DND-41 (cell line): Measurements from ENCODE around the gene SIGMAR1.

Source experiments
- ATAC-seq: fragments of 200-7000 bp; cut with Tn5 transposase; 3 replicates; pipeline ENCODE4 v1.9.1; 2021; ENCODE audit warnings: low read depth; ENCODE audit not compliant: insufficient read depth
- DNase-seq: peaks from one replicate; pipeline ENCODE4 v3.0.0-alpha.2; 2020
- H2AFZ ChIP-seq: 2 replicates; pipeline ENCODE4 v1.6.0; 2012; ENCODE audit warnings: low read depth, low read length
- H3K27ac ChIP-seq: 2 replicates; pipeline ENCODE4 v1.5.1; 2012; ENCODE audit warnings: low read length, inconsistent platforms
- H3K27me3 ChIP-seq: fragments of 200-600 bp; sonication (generic); 2 replicates; pipeline ENCODE4 v1.6.0; 2012; ENCODE audit warnings: low read length, mild to moderate bottlenecking, inconsistent platforms; ENCODE audit not compliant: insufficient read depth, poor library complexity
- H3K36me3 ChIP-seq: 2 replicates; pipeline ENCODE4 v1.5.1; 2012; ENCODE audit warnings: low read length, inconsistent platforms; ENCODE audit not compliant: insufficient read depth
- H3K4me1 ChIP-seq: 2 replicates; pipeline ENCODE4 v1.5.1; 2012; ENCODE audit warnings: mild to moderate bottlenecking, low read length; ENCODE audit not compliant: insufficient read depth
- H3K4me2 ChIP-seq: 2 replicates; pipeline ENCODE4 v1.6.0; 2012; ENCODE audit warnings: mild to moderate bottlenecking, moderate library complexity, low read length, inconsistent platforms; ENCODE audit not compliant: insufficient read depth
- H3K4me3 ChIP-seq, 2 experiments: fragments of 200-600 bp in 1 of 2; shearing (Covaris generic) in 1 of 2; 2 replicates each; pipeline ENCODE4 v1.5.1; 2012 to 2016; ENCODE audit warnings: inconsistent platforms in 2 of 2, low read length in 2 of 2, mild to moderate bottlenecking in 2 of 2, low read depth in 1 of 2, moderate library complexity in 1 of 2
- H3K79me2 ChIP-seq: 2 replicates; pipeline ENCODE4 v1.6.0; 2012; ENCODE audit warnings: low read length, inconsistent platforms; ENCODE audit not compliant: insufficient read depth
- H3K9ac ChIP-seq: 2 replicates; pipeline ENCODE4 v1.6.0; 2012; ENCODE audit warnings: low read depth, mild to moderate bottlenecking, inconsistent platforms, low read length, moderate library complexity
- H3K9me3 ChIP-seq: 2 replicates; pipeline ENCODE4 v1.5.1; 2012; ENCODE audit warnings: low read length, moderate library complexity, mild to moderate bottlenecking, inconsistent platforms; ENCODE audit not compliant: insufficient read depth, severe bottlenecking
- H4K20me1 ChIP-seq: 2 replicates; pipeline ENCODE4 v1.6.0; 2012; ENCODE audit warnings: low read length; ENCODE audit not compliant: insufficient read depth
- EZH2 ChIP-seq: IDR thresholded peaks from 3 replicates; pipeline ENCODE4 v1.6.1; 2012; ENCODE audit warnings: borderline replicate concordance, low read depth, mild to moderate bottlenecking, moderate library complexity, low read length, inconsistent platforms; ENCODE audit not compliant: severe bottlenecking
- TF ChIP-seq, protein P1 (sequence below): IDR thresholded peaks from 2 replicates; pipeline ENCODE4 v1.5.1; 2012; ENCODE audit warnings: borderline replicate concordance, low read length, moderate library complexity, mild to moderate bottlenecking; ENCODE audit not compliant: poor library complexity, severe bottlenecking; ENCODE audit errors: extremely low read depth

SIGMAR1 gene

DNA sequence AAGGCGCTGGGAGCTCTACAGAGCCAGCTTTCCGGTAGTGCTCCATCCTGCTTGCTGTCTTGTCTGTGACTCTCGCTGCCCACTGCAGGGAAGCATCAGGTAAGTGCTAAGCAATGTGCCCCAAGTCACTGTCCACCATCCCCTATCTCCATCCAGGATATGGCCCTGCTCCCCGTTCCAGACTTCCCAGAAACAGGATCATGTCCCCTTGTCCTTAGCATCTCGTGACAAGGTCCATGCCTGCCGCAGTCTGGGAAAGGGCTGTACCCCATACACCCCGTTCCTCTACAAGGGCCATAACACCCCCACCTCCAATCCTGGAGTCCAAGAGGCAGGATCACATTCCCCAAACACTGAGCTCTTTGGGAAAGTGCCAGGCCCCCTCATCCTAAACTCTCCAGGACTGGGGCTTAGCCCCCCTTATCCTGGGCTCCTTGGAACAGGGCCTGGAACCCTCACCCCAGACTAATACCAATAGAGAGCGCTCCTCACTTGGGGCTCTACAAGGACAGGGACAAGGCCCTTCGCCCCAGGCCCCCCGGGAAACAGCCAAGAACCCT, 26.3 kb downstream of the SIGMAR1 start:
- Histone ChIP-seq H3K36me3 (peaks cover 16% of the 10 kb centered on the region), H3K4me3 (peak overlapping the region; percentile 58 to 96; a peak in 3 of 4 replicates), H3K4me1 (peaks cover 27% of the 10 kb centered on the region), H3K27me3 (no peaks in the 10 kb centered on the region), H3K79me2 (peaks cover 11% of the 10 kb centered on the region), H4K20me1 (no peaks in the 10 kb centered on the region), H2AFZ (peak overlapping the region; percentile 84), H3K27ac (peak overlapping the region; percentile 77), H3K4me2 (peak overlapping the region; percentile 96), H3K9ac (peak overlapping the region; percentile 79), H3K9me3 (no peaks in the 10 kb centered on the region)
- ATAC-seq (peak; percentile 35), DNase-seq (no peak)
- TF ChIP-seq, protein P1, sequence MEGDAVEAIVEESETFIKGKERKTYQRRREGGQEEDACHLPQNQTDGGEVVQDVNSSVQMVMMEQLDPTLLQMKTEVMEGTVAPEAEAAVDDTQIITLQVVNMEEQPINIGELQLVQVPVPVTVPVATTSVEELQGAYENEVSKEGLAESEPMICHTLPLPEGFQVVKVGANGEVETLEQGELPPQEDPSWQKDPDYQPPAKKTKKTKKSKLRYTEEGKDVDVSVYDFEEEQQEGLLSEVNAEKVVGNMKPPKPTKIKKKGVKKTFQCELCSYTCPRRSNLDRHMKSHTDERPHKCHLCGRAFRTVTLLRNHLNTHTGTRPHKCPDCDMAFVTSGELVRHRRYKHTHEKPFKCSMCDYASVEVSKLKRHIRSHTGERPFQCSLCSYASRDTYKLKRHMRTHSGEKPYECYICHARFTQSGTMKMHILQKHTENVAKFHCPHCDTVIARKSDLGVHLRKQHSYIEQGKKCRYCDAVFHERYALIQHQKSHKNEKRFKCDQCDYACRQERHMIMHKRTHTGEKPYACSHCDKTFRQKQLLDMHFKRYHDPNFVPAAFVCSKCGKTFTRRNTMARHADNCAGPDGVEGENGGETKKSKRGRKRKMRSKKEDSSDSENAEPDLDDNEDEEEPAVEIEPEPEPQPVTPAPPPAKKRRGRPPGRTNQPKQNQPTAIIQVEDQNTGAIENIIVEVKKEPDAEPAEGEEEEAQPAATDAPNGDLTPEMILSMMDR: no peak
- TF ChIP-seq EZH2: no peak

DNA sequence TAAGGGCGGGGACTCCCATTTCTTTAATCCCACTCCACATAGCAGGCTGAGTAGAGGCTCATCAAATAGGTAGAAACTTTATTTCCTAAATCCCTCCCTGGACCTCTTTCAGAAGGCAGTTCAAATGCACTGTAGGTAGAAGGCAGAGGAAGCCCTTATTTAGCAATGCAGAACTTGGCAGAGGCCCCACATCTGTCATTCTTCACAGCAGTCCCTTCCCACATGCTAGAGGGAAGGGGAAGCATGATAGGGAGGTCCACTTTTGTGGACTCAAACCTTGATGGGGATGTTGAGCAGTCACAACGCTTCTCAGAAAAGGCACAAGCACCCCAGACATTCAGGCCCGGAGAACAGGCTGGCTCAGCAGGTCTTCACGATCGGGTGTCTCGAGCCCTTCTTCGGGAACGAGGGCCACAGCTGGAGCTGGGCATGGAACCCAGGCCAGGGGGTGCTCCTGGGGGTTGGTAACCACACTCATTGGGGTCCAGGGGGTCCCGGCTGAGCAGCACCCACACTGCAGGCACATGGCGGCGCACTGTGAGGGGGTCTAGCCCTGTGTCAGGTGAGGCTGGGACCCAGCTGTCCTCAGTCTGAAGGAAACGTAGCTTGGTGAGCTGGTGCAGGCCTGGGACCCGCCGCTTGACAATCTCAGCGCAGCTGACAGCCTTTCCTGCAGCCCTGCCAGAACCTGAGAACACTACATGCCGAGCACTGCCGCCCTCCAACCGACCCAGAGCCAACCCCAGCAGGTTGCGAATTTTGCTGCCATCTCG, 27.0 kb downstream of the SIGMAR1 start:
- peak overlapping the region; percentile 58 to 96; a peak in 3 of 4 replicates for H3K4me3 ChIP-seq
- H3K36me3 ChIP-seq: peaks cover 10% of the 10 kb centered on the region
- no peak overlapping the region for H2AFZ ChIP-seq
- H3K79me2 ChIP-seq: peaks cover 11% of the 10 kb centered on the region
- H3K4me1 ChIP-seq: peaks cover 27% of the 10 kb centered on the region
- TF ChIP-seq EZH2: no peak
- TF ChIP-seq, protein P1: no peak
- peak overlapping the region; percentile 79 for H3K9ac ChIP-seq
- no peaks in the 10 kb centered on the region for H3K27me3 ChIP-seq
- DNase-seq (no peak), ATAC-seq (no peak)
- H3K27ac ChIP-seq: peak overlapping the region; percentile 77
- H3K9me3 ChIP-seq: no peaks in the 10 kb centered on the region
- no peaks in the 10 kb centered on the region for H4K20me1 ChIP-seq
- peak overlapping the region; percentile 96 for H3K4me2 ChIP-seq

DNA sequence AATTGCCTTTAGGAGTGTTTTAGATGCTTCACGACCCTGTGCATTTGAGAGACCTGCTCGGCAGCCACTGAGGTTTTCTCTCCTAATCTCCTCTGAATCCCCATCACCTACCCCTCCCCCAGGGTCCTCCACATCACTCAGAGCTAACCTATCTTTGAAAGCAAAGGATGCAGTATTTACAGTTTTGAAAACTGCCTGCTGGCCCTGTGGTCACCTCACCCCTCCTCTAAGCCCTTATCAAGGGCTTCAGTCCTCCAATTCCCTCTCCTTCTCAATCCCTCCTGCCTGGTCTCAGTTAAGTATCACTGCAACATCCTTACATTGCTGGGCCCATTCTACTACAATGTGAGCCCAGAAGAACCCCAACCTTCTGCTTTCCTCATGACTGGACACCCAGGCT, 30.3 kb downstream of the SIGMAR1 start:
- no peak for TF ChIP-seq EZH2
- TF ChIP-seq, protein P1: no peak
- Histone ChIP-seq H3K9me3 (no peaks in the 10 kb centered on the region), H3K4me1 (peaks cover 17% of the 10 kb centered on the region), H3K9ac (no peak overlapping the region), H3K27ac (no peak overlapping the region), H3K4me3 (no peak overlapping the region), H3K79me2 (peaks cover 11% of the 10 kb centered on the region), H3K4me2 (no peak overlapping the region), H2AFZ (no peak overlapping the region), H3K27me3 (no peaks in the 10 kb centered on the region), H4K20me1 (no peaks in the 10 kb centered on the region; the same call in 1 of the 2 replicates), H3K36me3 (peaks cover 3% of the 10 kb centered on the region; the same call in 1 of the 2 replicates)
- DNase-seq: no peak
- no peak for ATAC-seq
